GM12801 (cell line): ENCODE results near the gene SLC24A5.

Source experiments
- CTCF ChIP-seq: IDR thresholded peaks from one replicate; pipeline ENCODE4 v1.5.1; 2011; ENCODE audit warnings: control low read depth; ENCODE audit not compliant: insufficient read length; ENCODE audit errors: extremely low read depth

SLC24A5 gene

GRCh38 chr15:48120745-48121144, at the start of gene SLC24A5:
Gene SLC24A5, plus strand, starts transcription at chr15:48120990. Its CDS starts 55 bp downstream, at chr15:48121045.
- TF ChIP-seq CTCF: no peak

- no peak for TF ChIP-seq CTCF
Observed at GRCh38 chr15:48072941-48073340, 47.8 kb upstream of the SLC24A5 start.

- TF ChIP-seq CTCF: no peak
Observed at GRCh38 chr15:48073881-48074280, 46.9 kb upstream of the SLC24A5 start.

GRCh38 chr15:48076454-48076853, 44.3 kb upstream of the SLC24A5 start:
- no peak for TF ChIP-seq CTCF

GRCh38 chr15:48077616-48078184, 43.1 kb upstream of the SLC24A5 start:
- no peak for TF ChIP-seq CTCF

GRCh38 chr15:48084759-48085590, 35.8 kb upstream of the SLC24A5 start:
- no peak for TF ChIP-seq CTCF

- no peak for TF ChIP-seq CTCF
Observed at GRCh38 chr15:48085591-48085930, 35.2 kb upstream of the SLC24A5 start.
